ENCODE results near the gene TECPR1.

DNA sequence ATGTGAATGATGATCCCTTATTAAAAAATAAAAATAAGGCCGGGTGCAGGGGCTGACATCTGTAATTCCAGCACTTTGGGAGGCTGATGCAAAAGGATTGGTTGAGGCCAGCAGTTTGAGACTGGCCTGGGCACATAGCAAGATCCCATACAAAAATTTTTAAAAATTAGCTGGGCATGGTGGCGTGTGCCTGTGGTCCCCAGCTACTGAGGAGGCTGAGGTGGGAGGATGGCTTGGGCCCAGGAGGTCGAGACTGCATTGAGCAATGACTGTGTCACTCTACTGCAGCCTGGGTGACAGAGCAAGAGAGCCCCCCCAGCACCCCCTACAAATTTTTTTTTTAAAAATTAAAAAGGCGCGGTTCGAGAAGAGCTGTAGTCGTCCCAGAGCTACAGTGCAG is 28.3 kb upstream of the TECPR1 start:
- TF ChIP-seq, protein P1, sequence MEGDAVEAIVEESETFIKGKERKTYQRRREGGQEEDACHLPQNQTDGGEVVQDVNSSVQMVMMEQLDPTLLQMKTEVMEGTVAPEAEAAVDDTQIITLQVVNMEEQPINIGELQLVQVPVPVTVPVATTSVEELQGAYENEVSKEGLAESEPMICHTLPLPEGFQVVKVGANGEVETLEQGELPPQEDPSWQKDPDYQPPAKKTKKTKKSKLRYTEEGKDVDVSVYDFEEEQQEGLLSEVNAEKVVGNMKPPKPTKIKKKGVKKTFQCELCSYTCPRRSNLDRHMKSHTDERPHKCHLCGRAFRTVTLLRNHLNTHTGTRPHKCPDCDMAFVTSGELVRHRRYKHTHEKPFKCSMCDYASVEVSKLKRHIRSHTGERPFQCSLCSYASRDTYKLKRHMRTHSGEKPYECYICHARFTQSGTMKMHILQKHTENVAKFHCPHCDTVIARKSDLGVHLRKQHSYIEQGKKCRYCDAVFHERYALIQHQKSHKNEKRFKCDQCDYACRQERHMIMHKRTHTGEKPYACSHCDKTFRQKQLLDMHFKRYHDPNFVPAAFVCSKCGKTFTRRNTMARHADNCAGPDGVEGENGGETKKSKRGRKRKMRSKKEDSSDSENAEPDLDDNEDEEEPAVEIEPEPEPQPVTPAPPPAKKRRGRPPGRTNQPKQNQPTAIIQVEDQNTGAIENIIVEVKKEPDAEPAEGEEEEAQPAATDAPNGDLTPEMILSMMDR (conservative IDR thresholded peaks at IDR 0.05; ENCODE audit: low read depth, low read length) = no peak
- TF ChIP-seq CEBPB (IDR thresholded peaks at IDR 0.05; ENCODE audit: low read depth, low read length) (no peak), POLR2A (IDR thresholded peaks at IDR 0.05; ENCODE audit: low read depth, low read length) (no peak), SMC3 (IDR thresholded peaks at IDR 0.05; ENCODE audit: low read depth, low read length) (no peak), MAFK (IDR thresholded peaks at IDR 0.05; ENCODE audit: low read depth, low read length) (no peak), MXI1 (IDR thresholded peaks at IDR 0.05; ENCODE audit: borderline replicate concordance, low read depth, low read length) (no peak), FOS (IDR thresholded peaks at IDR 0.05; ENCODE audit: low read depth, low read length) (no peak), RAD21 (IDR thresholded peaks at IDR 0.05; ENCODE audit: low read length) (no peak), BHLHE40 (IDR thresholded peaks at IDR 0.05; ENCODE audit: low read depth, low read length) (no peak), RFX5 (IDR thresholded peaks at IDR 0.05; ENCODE audit: low read depth, low read length) (no peak)
- TF ChIP-seq, protein P2, sequence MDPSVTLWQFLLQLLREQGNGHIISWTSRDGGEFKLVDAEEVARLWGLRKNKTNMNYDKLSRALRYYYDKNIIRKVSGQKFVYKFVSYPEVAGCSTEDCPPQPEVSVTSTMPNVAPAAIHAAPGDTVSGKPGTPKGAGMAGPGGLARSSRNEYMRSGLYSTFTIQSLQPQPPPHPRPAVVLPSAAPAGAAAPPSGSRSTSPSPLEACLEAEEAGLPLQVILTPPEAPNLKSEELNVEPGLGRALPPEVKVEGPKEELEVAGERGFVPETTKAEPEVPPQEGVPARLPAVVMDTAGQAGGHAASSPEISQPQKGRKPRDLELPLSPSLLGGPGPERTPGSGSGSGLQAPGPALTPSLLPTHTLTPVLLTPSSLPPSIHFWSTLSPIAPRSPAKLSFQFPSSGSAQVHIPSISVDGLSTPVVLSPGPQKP (IDR thresholded peaks at IDR 0.05; ENCODE audit: borderline replicate concordance, low read depth, low read length) = no peak
- TF ChIP-seq, protein P3, sequence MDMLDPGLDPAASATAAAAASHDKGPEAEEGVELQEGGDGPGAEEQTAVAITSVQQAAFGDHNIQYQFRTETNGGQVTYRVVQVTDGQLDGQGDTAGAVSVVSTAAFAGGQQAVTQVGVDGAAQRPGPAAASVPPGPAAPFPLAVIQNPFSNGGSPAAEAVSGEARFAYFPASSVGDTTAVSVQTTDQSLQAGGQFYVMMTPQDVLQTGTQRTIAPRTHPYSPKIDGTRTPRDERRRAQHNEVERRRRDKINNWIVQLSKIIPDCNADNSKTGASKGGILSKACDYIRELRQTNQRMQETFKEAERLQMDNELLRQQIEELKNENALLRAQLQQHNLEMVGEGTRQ (IDR thresholded peaks at IDR 0.05; ENCODE audit: low read depth, low read length) = no peak

All from IMR-90 (cell line).